ENCODE measurements around the gene FBP1.
A peak's percentile ranks its signal among the peaks of the same experiment; 100 is the strongest.

Gene FBP1

DNA sequence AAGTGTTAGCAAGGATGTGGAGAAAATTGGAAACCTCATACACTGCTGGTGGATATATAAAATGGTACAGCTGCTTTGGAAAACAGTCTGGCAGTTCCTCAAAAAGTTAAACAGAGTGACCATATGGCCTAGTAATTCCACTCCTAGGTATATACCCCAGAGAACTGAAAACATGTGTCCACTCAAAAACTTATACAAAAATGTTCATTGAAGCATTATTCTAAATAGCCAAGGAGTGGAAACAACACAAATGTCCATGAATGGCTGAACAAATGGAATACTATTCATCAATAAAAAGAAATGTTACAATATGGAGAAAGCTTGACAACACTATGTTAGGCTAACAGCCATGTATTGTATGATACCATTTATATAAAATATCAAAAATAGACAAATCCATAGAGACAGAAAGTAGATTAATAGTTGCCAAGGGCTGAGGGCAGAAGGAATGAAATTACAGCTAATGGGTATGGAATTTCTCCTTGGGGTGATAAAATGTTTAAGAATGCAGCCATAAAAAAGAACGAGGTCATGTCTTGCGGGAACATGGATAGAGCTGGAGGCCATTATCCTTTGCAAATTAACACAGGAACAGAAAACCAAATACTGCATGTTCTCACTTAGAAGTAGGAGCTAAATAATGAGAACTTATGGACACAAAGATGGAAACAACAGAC, 33.6 kb upstream of the FBP1 start:
- Histone ChIP-seq H3K27ac (ENCODE audit: low read length) (no peak overlapping the region), H3K27me3 (ENCODE audit: low read depth, low read length) (no peaks in the 10 kb centered on the region), H3K36me3 (ENCODE audit: control insufficient read depth in 1 of 2, insufficient read depth in 2 of 2, low read length in 2 of 2) (no peaks in the 10 kb centered on the region), H3K9me3 (ENCODE audit: control insufficient read depth in 1 of 2, low read length in 2 of 2) (no peaks in the 10 kb centered on the region), H3K4me1 (ENCODE audit: control insufficient read depth in 1 of 2, insufficient read depth in 2 of 2, low read length in 2 of 2) (peaks cover 0 to 5% of the 10 kb centered on the region in 2 donors), H3K4me3 (ENCODE audit: low read depth in 1 of 2, low read length in 2 of 2) (no peak overlapping the region)

DNA sequence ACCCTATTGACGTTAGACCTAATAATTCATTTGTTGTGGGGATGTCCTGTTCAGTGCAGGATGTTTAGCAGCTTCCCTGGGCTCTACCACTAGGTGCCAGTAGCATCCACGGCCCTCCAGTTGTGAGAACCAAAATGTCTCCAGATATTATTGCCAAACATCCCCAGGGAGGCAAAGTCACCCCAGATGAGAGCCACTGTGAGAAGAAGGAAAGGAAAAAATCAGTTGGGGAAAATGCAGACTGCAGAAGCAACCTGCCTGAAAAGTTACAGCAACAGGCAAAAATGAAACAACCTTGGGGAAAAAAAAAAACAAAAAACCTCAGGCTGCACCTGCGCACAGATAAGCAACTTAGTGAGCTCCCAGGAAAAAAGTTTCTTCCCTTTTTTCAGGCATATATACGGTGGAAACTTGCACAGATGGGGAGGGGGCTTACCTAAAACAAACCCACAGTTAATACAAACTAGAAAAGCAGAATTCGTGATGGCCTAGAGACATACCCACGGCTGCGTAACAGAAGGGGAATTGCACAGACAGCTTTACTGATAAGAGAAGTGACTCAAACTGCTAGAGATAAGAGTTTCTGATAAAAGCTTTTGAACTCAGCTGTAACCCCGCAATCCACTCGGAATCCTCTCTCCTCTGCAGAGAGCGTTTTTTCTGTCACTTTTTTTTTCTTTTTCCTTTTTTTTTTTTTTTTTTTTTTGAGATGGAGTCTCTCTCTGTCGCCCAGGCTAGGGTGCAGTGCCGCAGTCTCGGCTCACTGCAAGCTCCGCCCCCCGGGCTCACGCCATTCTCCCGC, 29.8 kb upstream of the FBP1 start:
- no peaks in the 10 kb centered on the region for H3K36me3 ChIP-seq (ENCODE audit: control insufficient read depth in 1 of 2, insufficient read depth in 2 of 2, low read length in 2 of 2)
- H3K27me3 ChIP-seq (ENCODE audit: low read depth, low read length) = no peaks in the 10 kb centered on the region
- no peaks in the 10 kb centered on the region for H3K4me1 ChIP-seq (ENCODE audit: control insufficient read depth in 1 of 2, insufficient read depth in 2 of 2, low read length in 2 of 2)
- H3K9me3 ChIP-seq (ENCODE audit: control insufficient read depth in 1 of 2, low read length in 2 of 2) = no peaks in the 10 kb centered on the region
- no peak overlapping the region for H3K27ac ChIP-seq (ENCODE audit: low read length)
- H3K4me3 ChIP-seq (ENCODE audit: low read depth in 1 of 2, low read length in 2 of 2) = peak overlapping the region; percentile 47 to 62

DNA sequence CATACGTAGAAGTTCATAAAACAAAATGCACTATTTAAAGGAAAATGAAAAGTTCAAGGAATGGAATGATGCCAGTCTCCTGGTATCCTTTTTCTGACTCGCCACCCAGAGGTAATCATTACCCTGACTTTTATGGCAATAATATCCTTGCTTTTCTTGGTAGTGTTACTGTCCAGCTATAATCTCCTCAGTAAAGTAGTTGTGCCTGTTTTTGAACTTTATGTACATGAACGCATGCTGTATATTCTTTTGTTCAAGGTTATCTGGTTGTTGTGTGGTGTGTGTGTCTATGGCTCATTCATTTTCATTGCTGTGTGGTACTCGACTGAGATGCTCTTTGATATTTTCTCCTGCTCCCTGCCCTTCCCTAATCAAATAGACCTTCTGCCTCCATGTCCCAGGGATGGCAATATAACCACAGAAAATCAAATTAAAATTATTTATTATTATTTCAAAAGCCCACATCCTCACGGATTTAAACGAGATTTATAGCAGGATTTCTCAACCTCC, 29.2 kb upstream of the FBP1 start:
- no peaks in the 10 kb centered on the region for H3K9me3 ChIP-seq (ENCODE audit: control insufficient read depth in 1 of 2, low read length in 2 of 2)
- no peaks in the 10 kb centered on the region for H3K27me3 ChIP-seq (ENCODE audit: low read depth, low read length)
- H3K4me1 ChIP-seq (ENCODE audit: control insufficient read depth in 1 of 2, insufficient read depth in 2 of 2, low read length in 2 of 2) = no peaks in the 10 kb centered on the region
- no peak overlapping the region for H3K4me3 ChIP-seq (ENCODE audit: low read depth in 1 of 2, low read length in 2 of 2)
- H3K27ac ChIP-seq (ENCODE audit: low read length) = no peak overlapping the region
- H3K36me3 ChIP-seq (ENCODE audit: control insufficient read depth in 1 of 2, insufficient read depth in 2 of 2, low read length in 2 of 2) = no peaks in the 10 kb centered on the region

DNA sequence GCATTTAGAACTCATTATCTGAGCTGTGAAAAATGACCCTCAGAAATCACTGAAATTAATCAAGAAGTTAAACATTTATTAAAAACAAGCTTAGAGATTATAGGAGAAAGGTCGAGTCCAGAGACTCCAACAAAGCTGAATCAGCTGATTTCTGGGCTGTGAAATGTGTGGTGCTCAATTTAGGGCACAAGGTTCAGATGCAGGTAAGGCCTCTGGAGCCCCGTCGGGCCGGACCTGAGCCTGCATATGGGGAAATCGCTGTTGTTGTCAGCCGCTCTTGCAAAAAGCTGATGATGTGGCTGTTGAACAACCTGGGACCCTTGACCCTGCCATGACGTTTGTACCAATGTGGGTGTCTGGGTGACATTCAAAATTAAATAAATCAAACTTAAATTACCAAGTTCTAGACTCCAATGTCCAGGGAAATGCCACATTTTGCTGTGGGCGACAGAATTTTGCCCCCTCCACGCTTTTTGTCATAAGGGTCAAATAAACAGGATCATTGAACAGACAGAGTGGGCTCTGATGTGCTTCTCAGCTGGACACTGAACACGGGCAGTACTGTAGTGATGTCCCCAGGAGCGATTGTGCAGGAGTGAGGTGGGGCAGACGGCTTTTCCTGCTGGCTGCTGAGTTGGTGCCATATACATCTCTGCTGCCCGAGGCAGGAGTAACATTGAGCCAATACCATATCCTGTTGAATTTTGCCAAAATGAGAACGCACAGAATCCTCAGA, 27.2 kb upstream of the FBP1 start:
- H3K27me3 ChIP-seq (ENCODE audit: low read depth, low read length) = no peaks in the 10 kb centered on the region
- no peaks in the 10 kb centered on the region for H3K4me1 ChIP-seq (ENCODE audit: control insufficient read depth in 1 of 2, insufficient read depth in 2 of 2, low read length in 2 of 2)
- no peaks in the 10 kb centered on the region for H3K9me3 ChIP-seq (ENCODE audit: control insufficient read depth in 1 of 2, low read length in 2 of 2)
- H3K27ac ChIP-seq (ENCODE audit: low read length) = no peak overlapping the region
- H3K36me3 ChIP-seq (ENCODE audit: control insufficient read depth in 1 of 2, insufficient read depth in 2 of 2, low read length in 2 of 2) = no peaks in the 10 kb centered on the region
- no peak overlapping the region for H3K4me3 ChIP-seq (ENCODE audit: low read depth in 1 of 2, low read length in 2 of 2)

DNA sequence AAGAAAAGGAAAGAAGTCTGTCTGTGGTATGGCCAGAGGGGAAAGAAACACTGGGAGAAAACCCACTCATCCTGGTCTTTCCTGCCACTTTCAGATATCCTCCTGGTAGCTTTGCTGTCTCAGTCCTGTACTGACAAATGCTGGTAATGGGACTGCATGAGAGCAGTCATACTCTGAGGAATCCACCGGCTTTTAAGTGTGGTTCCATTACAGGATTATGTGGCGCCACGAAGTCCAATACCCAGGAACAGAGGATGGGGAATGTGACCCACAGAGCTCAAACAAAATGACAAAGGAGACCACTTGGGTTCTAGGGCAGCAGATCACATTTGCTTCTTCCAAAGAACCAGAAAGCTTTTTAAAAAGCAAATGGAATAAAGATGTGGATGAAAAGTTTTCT, 26.3 kb upstream of the FBP1 start:
- Histone ChIP-seq H3K4me1 (ENCODE audit: control insufficient read depth in 1 of 2, insufficient read depth in 2 of 2, low read length in 2 of 2) (no peaks in the 10 kb centered on the region), H3K9me3 (ENCODE audit: control insufficient read depth in 1 of 2, low read length in 2 of 2) (no peaks in the 10 kb centered on the region), H3K4me3 (ENCODE audit: low read depth in 1 of 2, low read length in 2 of 2) (no peak overlapping the region), H3K36me3 (ENCODE audit: control insufficient read depth in 1 of 2, insufficient read depth in 2 of 2, low read length in 2 of 2) (no peaks in the 10 kb centered on the region), H3K27ac (ENCODE audit: low read length) (no peak overlapping the region), H3K27me3 (ENCODE audit: low read depth, low read length) (no peaks in the 10 kb centered on the region)

DNA sequence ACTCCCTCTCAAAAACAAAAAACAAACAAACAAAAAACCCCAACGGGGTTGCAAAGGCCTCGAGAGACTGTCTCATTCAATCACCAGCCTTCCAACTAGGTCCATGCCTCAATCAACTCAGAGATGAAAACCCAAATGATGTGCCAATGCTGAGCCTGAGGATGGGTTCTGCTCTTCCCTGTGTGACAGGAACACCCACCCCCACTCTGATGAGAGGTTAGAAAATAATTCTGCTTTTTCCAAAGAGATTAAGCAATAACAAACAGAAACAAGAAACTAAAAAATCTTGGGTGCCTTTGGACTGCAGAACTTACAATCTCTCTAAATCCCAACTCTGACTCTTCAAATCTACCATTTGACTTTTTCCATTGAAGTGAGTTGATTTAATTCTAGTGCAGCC, 25.5 kb upstream of the FBP1 start:
- H3K27ac ChIP-seq (ENCODE audit: low read length) = no peak overlapping the region
- H3K27me3 ChIP-seq (ENCODE audit: low read depth, low read length) = no peaks in the 10 kb centered on the region
- no peaks in the 10 kb centered on the region for H3K36me3 ChIP-seq (ENCODE audit: control insufficient read depth in 1 of 2, insufficient read depth in 2 of 2, low read length in 2 of 2)
- no peak overlapping the region for H3K4me3 ChIP-seq (ENCODE audit: low read depth in 1 of 2, low read length in 2 of 2)
- no peaks in the 10 kb centered on the region for H3K4me1 ChIP-seq (ENCODE audit: control insufficient read depth in 1 of 2, insufficient read depth in 2 of 2, low read length in 2 of 2)
- no peaks in the 10 kb centered on the region for H3K9me3 ChIP-seq (ENCODE audit: control insufficient read depth in 1 of 2, low read length in 2 of 2)

DNA sequence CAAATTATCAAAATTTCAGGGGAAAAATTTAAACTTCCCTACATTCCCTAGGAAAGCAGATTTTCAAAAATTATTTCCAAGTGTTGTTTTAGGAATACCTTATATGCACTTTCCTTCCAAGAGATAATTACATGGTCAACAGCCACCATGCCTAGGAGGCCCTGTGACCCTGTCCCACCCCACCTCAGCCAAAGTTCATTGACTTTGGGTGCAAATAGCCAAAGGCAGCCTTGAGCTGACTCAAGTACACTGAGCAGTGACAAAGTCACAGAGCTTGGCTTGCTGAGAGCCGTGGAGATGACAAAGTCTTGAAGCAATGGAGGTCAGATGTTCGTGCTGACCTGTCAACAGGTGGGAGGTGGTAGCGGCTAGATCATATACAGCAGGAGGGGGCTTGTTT, 24.3 kb upstream of the FBP1 start:
- H3K27ac ChIP-seq (ENCODE audit: low read length) = no peak overlapping the region
- no peaks in the 10 kb centered on the region for H3K9me3 ChIP-seq (ENCODE audit: control insufficient read depth in 1 of 2, low read length in 2 of 2)
- no peak overlapping the region for H3K4me3 ChIP-seq (ENCODE audit: low read depth in 1 of 2, low read length in 2 of 2)
- no peaks in the 10 kb centered on the region for H3K36me3 ChIP-seq (ENCODE audit: control insufficient read depth in 1 of 2, insufficient read depth in 2 of 2, low read length in 2 of 2)
- no peaks in the 10 kb centered on the region for H3K4me1 ChIP-seq (ENCODE audit: control insufficient read depth in 1 of 2, insufficient read depth in 2 of 2, low read length in 2 of 2)
- no peaks in the 10 kb centered on the region for H3K27me3 ChIP-seq (ENCODE audit: low read depth, low read length)

DNA sequence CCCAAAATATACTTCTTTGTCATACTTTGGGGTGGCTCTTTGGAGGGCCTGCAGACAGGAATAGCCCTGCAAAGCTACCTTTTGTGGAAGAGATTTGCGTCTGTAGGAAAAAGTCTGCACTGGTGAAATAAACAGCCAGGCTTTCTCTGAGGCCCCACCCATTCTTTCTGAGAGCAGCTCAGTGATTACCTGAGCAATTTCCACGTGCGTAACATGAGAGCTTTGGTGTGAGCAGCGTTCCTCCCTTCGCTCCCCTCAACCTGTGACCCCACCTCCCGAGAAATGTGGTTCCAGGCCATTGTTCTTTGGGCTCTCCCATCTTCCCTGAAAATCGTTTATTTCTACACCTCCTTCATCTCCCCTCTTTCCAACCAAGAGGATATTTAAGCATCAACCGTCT, 23.8 kb upstream of the FBP1 start:
- H3K9me3 ChIP-seq (ENCODE audit: control insufficient read depth in 1 of 2, low read length in 2 of 2) = no peaks in the 10 kb centered on the region
- no peaks in the 10 kb centered on the region for H3K4me1 ChIP-seq (ENCODE audit: control insufficient read depth in 1 of 2, insufficient read depth in 2 of 2, low read length in 2 of 2)
- no peak overlapping the region for H3K4me3 ChIP-seq (ENCODE audit: low read depth in 1 of 2, low read length in 2 of 2)
- no peaks in the 10 kb centered on the region for H3K36me3 ChIP-seq (ENCODE audit: control insufficient read depth in 1 of 2, insufficient read depth in 2 of 2, low read length in 2 of 2)
- H3K27ac ChIP-seq (ENCODE audit: low read length) = no peak overlapping the region
- H3K27me3 ChIP-seq (ENCODE audit: low read depth, low read length) = no peaks in the 10 kb centered on the region

DNA sequence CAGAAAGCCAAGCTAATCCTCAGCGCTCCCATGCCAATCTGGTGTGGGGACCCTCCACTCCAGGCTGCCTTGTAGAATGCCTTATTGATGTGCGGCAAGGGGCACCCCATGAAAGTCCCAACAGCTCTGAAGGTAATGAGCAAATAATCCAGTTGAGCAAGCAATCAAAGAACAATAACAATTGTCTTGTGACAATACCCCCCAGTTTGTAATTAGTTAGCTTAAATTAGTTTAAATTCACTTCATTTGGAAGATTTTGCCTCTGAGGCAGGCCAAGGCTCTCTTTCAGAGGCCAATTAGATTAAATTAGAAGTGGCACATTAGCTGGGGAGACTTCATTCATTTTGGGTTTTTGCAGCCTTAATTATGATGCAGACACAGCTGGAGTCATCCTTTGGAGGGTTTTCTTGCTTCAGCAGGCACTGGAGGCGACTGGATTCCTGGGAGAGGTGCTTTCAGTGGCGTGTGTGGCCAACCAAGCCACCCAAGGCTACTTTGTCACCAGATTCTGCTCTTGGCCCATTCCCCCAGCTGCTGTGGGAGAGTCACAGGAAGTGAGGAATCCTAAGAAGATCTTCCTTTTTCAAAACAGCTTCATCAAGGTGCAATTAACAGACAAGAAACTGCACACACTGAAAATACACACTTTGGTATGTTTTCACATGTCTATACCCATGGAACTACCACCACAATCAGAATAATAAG, 17.9 kb upstream of the FBP1 start:
- no peaks in the 10 kb centered on the region for H3K9me3 ChIP-seq (ENCODE audit: control insufficient read depth in 1 of 2, low read length in 2 of 2)
- no peak overlapping the region for H3K4me3 ChIP-seq (ENCODE audit: low read depth in 1 of 2, low read length in 2 of 2)
- H3K27me3 ChIP-seq (ENCODE audit: low read depth, low read length) = no peaks in the 10 kb centered on the region
- no peak overlapping the region for H3K27ac ChIP-seq (ENCODE audit: low read length)
- H3K36me3 ChIP-seq (ENCODE audit: control insufficient read depth in 1 of 2, insufficient read depth in 2 of 2, low read length in 2 of 2) = no peaks in the 10 kb centered on the region
- H3K4me1 ChIP-seq (ENCODE audit: control insufficient read depth in 1 of 2, insufficient read depth in 2 of 2, low read length in 2 of 2) = no peaks in the 10 kb centered on the region

DNA sequence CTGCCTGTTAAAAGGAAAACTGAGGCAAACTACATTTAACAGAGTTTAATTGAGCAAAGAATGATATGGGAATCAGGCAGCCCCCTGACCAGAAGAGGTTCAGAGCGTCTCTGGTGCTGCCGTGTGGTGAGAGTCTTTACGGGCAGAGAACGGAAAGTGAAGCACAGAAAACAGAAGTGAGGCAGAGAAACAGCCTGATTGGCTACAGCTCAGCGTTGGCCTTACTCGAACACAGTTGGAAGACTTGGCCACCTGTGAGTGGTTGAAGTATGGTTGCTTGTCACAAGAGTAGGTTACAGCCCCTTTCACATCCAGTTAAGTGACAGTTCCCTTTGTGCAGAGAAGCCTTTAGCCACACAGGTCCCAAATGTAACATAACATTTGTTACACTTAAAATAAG, 16.9 kb upstream of the FBP1 start:
- H3K27ac ChIP-seq (ENCODE audit: low read length) = no peak overlapping the region
- peak overlapping the region in 1 of 2 donors; percentile 41 for H3K4me3 ChIP-seq (ENCODE audit: low read depth in 1 of 2, low read length in 2 of 2)

DNA sequence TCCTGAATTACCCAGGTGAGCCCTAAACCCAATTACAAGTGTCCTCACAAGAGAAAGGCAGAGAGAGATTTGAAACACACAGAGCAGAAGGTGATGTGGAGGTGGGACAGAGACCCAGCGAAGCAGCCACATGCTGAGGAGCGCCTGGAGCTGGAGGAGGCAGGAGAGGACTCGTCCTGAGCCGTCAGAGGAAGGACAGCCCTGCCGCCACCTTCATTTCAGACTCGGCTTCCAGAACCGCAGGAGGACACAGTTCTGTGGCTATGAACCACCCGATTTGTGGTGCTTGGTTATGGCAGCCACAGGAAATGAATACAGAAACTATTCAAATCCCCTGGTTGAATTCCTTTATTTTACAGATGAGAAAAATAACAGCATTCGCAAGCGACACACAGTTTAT, 16.4 kb upstream of the FBP1 start:
- H3K4me3 ChIP-seq (ENCODE audit: low read depth in 1 of 2, low read length in 2 of 2) = peak overlapping the region in 1 of 2 donors; percentile 41
- no peak overlapping the region for H3K27ac ChIP-seq (ENCODE audit: low read length)
- H3K9me3 ChIP-seq (ENCODE audit: control insufficient read depth in 1 of 2, low read length in 2 of 2) = no peaks in the 10 kb centered on the region
- H3K36me3 ChIP-seq (ENCODE audit: control insufficient read depth in 1 of 2, insufficient read depth in 2 of 2, low read length in 2 of 2) = no peaks in the 10 kb centered on the region
- no peaks in the 10 kb centered on the region for H3K4me1 ChIP-seq (ENCODE audit: control insufficient read depth in 1 of 2, insufficient read depth in 2 of 2, low read length in 2 of 2)
- H3K27me3 ChIP-seq (ENCODE audit: low read depth, low read length) = no peaks in the 10 kb centered on the region

More for the DNA sequence above, 16.9 kb upstream of the FBP1 start:
- H3K4me1 ChIP-seq (ENCODE audit: control insufficient read depth in 1 of 2, insufficient read depth in 2 of 2, low read length in 2 of 2) = no peaks in the 10 kb centered on the region
- H3K27me3 ChIP-seq (ENCODE audit: low read depth, low read length) = no peaks in the 10 kb centered on the region
- no peaks in the 10 kb centered on the region for H3K9me3 ChIP-seq (ENCODE audit: control insufficient read depth in 1 of 2, low read length in 2 of 2)
- no peaks in the 10 kb centered on the region for H3K36me3 ChIP-seq (ENCODE audit: control insufficient read depth in 1 of 2, insufficient read depth in 2 of 2, low read length in 2 of 2)

Measured in muscle layer of duodenum (tissue), 2 donors.